ENCODE measurements around the gene ANGPT4. TPM values are rescaled to one million over a fixed set of nuclear protein-coding genes. Genes with fewer than 3 reads are reported as not detected.

ANGPT4 gene
- total and polyA plus RNA-seq, 2 of the 13 experiments (the other 11 are each of a cell fraction or from before 2014, with no cell fraction given) = not detected

GRCh38 chr20:833450-834150 is 82.5 kb downstream of the ANGPT4 start, which contains the start of gene FAM110A (continued):
- TF ChIP-seq ZHX2 (IDR thresholded peaks at IDR 0.05; ENCODE audit: low read depth) (no peak; the same call in 1 of the 2 replicates), ZHX2 (CRISPR knock-in tag; IDR thresholded peaks at IDR 0.05; ENCODE audit: borderline replicate concordance) (no peak), TARDBP (CRISPR knock-in tag; IDR thresholded peaks at IDR 0.05) (peak; percentile 89), HMG20B (CRISPR knock-in tag; conservative IDR thresholded peaks at IDR 0.05) (no peak), NFYC (CRISPR knock-in tag; IDR thresholded peaks at IDR 0.05) (peak; percentile 98), ZBTB14 (CRISPR knock-in tag; IDR thresholded peaks at IDR 0.05) (no peak), RNF2 (conservative IDR thresholded peaks at IDR 0.05; ENCODE audit: low read depth) (peak; percentile 90), ZNF619 (CRISPR knock-in tag; IDR thresholded peaks at IDR 0.05) (peak; percentile 32; the same call in 1 of the 2 replicates), ZNF790 (CRISPR knock-in tag; IDR thresholded peaks at IDR 0.05; ENCODE audit: borderline replicate concordance) (no peak), POLR2G (IDR thresholded peaks at IDR 0.05; ENCODE audit: low read depth, low read length) (no peak), ARHGAP35 (CRISPR knock-in tag; IDR thresholded peaks at IDR 0.05; ENCODE audit: borderline replicate concordance) (peak; percentile 79; the same call in 1 of the 2 replicates), ZNF75D (CRISPR knock-in tag; IDR thresholded peaks at IDR 0.05; ENCODE audit: borderline replicate concordance) (no peak), CSRNP2 (CRISPR knock-in tag; conservative IDR thresholded peaks at IDR 0.05; ENCODE audit: low read depth) (no peak), ZFP1 (CRISPR knock-in tag; IDR thresholded peaks at IDR 0.05) (0 out of 2 replicates have a peak, but pooled peaks have one; percentile 20), ZNF335 (CRISPR knock-in tag; IDR thresholded peaks at IDR 0.05) (no peak), ZNF546 (CRISPR knock-in tag; conservative IDR thresholded peaks at IDR 0.05) (no peak)
- TF ChIP-seq, protein P1, sequence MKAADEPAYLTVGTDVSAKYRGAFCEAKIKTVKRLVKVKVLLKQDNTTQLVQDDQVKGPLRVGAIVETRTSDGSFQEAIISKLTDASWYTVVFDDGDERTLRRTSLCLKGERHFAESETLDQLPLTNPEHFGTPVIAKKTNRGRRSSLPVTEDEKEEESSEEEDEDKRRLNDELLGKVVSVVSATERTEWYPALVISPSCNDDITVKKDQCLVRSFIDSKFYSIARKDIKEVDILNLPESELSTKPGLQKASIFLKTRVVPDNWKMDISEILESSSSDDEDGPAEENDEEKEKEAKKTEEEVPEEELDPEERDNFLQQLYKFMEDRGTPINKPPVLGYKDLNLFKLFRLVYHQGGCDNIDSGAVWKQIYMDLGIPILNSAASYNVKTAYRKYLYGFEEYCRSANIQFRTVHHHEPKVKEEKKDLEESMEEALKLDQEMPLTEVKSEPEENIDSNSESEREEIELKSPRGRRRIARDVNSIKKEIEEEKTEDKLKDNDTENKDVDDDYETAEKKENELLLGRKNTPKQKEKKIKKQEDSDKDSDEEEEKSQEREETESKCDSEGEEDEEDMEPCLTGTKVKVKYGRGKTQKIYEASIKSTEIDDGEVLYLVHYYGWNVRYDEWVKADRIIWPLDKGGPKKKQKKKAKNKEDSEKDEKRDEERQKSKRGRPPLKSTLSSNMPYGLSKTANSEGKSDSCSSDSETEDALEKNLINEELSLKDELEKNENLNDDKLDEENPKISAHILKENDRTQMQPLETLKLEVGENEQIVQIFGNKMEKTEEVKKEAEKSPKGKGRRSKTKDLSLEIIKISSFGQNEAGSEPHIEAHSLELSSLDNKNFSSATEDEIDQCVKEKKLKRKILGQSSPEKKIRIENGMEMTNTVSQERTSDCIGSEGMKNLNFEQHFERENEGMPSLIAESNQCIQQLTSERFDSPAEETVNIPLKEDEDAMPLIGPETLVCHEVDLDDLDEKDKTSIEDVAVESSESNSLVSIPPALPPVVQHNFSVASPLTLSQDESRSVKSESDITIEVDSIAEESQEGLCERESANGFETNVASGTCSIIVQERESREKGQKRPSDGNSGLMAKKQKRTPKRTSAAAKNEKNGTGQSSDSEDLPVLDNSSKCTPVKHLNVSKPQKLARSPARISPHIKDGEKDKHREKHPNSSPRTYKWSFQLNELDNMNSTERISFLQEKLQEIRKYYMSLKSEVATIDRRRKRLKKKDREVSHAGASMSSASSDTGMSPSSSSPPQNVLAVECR (CRISPR knock-in tag; IDR thresholded peaks at IDR 0.05; ENCODE audit: borderline replicate concordance) = peak; percentile 98
